22Rv1 (cell line): Measurements from ENCODE around the gene KIAA0513.

ENCODE experiments used
- CTCF ChIP-seq: fragments of 450-650 bp; IDR thresholded peaks from 2 replicates; pipeline ENCODE4 v1.5.1; 2017; ENCODE audit warnings: mild to moderate bottlenecking
- ZFX ChIP-seq: fragments of 450-650 bp; IDR thresholded peaks from 2 replicates; pipeline ENCODE4 v1.6.1; 2017; ENCODE audit warnings: antibody characterized with exemption, borderline replicate concordance

GRCh38 chr16:85091522-85091910 is 63.9 kb downstream of the KIAA0513 start:
- TF ChIP-seq CTCF = no peak
- no peak for TF ChIP-seq ZFX
